ELF-1 (cell line): ENCODE data around the gene GAB2.

Experiments used
- DNase-seq: peaks from one replicate; pipeline ENCODE4 v3.0.0-alpha.2; 2016; ENCODE audit warnings: low read depth, low spot score

The GAB2 gene

GRCh38 chr11:78400116-78400515, 17.5 kb downstream of the GAB2 start:
- DNase-seq = no peak

- no peak for DNase-seq
Measured at GRCh38 chr11:78399136-78399535, 18.5 kb downstream of the GAB2 start.

- no peak for DNase-seq
Measured at GRCh38 chr11:78398715-78399114, 18.9 kb downstream of the GAB2 start.

GRCh38 chr11:78397398-78397797, 20.2 kb downstream of the GAB2 start:
- no peak for DNase-seq

DNA sequence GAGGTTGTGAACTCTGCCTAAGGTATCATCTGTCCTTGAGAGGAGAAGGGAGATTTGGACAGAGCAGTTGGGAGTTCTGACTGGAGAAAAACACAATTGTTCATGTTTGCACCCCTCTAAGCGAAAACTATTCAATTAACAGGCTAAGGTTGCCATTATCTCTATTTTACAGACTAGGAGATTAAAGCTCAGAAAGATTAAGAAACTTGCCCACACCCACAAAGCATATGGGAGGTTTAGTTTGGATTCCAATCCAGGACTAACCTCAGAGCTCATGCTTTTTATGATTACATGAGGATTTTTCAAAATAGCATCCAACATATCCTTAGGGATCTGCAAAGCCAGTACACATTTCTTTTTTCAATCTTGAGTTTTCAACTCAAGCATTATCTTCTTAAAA, 22.0 kb downstream of the GAB2 start:
- no peak for DNase-seq

DNA sequence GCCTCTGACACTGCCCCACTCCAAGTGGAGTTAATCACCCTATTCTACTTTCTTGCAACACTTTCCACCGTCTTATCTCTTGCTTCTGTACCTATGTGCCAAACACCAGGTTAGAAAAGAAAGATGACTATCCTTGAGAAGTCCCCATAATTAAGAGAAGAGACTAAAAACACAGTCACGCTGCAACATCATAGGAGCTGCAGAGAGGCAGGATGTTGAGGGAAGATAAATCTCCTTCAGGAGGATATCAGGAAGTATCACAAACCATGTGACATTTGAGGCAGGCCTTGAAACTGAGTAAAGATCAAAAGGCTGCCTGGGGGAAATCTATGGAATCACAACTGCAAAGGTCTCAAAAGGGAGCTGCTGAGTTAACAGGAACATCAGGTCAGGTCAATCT, 24.8 kb downstream of the GAB2 start:
- DNase-seq = peak; percentile 41

- DNase-seq = no peak
Measured at GRCh38 chr11:78391424-78391823, 26.2 kb downstream of the GAB2 start.

- DNase-seq = no peak
Measured at GRCh38 chr11:78390809-78391208, 26.8 kb downstream of the GAB2 start.

DNA sequence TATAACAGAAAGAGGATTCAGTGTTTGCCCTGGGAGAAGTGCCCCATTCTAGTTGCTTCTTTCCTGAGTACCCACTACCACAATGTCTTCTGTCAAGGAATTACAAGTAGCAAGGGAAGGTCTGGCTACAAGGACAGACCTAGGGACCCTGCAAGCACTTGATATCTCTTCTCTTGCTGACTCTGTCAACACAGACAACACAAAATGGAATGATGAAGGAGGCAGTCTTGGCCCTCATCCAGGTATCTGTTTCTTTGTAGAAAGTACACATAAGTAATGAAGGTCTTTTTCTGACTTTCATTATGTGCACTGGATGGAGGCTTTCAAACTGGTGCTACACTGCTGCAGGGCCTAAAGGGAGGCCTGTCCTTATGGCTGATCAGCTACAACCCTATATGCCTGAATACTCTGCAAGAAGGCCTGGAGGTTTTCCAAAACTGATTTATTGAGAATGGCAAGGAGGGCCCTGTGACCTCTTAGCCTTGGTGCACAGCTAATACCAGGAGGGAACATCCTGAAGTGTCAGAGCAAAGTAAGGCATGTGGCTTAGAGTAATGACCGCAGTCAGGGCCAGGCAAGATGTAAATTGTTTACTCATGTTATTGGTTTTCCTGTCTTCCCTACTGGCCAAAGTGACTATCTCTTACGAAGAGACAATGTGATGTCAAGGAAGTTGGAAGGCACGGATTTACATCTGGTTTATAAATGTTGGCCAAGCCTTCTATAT, 31.2 kb downstream of the GAB2 start:
- no peak for DNase-seq

- DNase-seq = no peak
Measured at GRCh38 chr11:78385205-78385604, 32.4 kb downstream of the GAB2 start.

GRCh38 chr11:78384231-78384630, 33.4 kb downstream of the GAB2 start:
- DNase-seq = no peak

GRCh38 chr11:78381865-78382264, 35.8 kb downstream of the GAB2 start:
- no peak for DNase-seq

- DNase-seq = no peak
Measured at GRCh38 chr11:78380615-78381051, 37.0 kb downstream of the GAB2 start.

DNA sequence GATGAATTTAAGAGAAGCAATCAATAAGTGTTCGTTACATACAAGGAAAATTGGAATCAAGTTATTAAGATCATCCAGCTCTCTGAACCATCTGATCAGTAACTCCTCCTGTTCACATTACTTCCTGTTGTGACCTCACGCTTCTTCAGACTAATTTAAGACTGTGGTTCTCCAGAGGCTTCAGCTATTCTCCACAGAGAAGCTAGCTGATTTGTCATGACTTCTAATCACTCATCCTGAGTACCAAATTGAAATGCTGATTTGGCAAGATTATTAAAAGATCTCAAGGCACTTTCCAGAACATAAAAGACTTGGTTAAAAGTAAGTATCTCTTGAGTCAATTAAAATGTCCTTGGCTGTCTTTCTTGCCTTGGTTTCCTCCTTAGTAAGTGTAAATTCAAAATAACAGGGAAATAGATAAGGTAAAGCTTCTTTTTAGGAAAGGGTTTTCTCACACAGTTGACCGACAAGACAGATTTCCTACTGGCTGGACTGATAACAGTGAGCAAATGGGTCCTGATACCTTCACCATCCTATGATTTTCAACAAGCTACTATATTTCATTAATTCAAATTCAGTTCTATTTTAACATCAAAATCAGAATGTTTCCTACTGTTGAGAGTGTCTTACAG, 38.5 kb downstream of the GAB2 start:
- no peak for DNase-seq

DNA sequence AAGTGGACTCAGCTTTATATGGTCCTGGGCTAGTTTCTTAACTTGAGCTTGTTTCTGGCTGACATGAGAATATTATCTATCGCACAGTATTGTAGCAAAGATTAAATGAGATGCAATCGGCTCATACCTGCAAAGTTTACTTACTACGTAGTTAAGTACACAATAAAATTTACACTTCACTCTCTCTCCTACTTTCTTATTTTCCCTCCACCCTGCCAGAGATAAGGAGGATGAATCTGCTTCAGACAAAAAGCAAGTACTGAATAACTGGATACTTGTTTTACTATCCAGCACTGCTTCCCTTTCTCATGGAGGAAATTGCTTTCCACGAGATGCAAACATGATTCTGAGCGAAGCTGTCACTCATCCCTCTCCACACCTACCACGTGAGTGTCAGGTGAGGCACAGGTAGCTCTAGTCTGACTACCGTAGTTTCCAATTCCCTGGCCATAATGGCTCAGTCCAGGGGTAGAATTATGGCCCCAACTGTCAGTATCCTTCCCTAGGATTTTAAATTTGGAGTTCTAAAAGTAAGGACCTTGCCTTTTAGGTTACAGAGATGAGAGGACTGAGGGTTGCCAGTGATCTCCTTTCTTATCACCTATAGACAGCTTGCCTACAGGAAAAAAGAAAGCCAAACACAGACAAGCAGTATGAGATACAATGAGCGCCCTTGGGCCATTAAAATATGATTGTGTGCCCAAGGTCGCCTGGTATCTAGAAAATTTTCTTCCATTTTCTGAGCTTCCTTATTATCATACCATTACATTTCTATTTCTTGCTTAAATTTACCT, 39.8 kb downstream of the GAB2 start:
- DNase-seq = no peak

DNA sequence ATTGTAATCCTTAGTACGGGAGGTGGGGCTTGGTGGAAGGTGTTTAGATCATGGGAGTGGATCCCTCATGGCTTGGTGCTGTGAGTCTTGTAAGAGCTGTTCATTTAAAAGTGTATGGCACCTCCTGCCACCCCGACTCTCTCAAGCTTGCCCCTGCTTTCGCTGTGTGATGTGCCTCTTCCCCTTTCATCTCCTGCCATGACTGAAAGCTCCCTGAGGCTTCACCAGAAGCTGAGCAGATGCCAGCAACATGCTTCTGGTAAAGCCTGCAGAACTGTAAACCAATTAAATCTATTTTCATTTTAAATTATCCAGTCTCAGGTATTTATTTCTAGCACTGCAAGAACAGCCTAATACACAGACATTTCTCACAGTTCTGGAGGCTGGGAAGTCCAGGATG, 40.8 kb downstream of the GAB2 start:
- no peak for DNase-seq

DNA sequence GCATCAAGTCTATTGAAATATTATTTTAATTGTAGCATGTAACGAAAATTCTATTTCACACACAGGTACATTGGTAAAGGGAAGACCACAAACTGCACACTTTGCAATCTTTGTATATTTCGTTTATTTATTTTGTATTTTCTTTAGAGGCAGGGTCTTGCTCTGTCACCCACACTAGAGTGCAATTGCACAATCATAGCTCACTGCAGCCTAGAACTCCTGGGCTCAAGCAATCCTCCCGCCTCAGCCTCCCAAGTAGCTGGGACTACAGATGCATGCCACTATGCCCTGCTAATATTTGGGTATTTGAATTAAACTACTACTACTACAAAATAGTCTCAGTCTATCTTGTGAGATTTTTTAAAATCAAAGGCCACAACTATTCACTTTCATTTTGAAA, 42.7 kb downstream of the GAB2 start:
- DNase-seq = no peak

GRCh38 chr11:78373689-78374088, 43.9 kb downstream of the GAB2 start:
- DNase-seq = no peak

DNA sequence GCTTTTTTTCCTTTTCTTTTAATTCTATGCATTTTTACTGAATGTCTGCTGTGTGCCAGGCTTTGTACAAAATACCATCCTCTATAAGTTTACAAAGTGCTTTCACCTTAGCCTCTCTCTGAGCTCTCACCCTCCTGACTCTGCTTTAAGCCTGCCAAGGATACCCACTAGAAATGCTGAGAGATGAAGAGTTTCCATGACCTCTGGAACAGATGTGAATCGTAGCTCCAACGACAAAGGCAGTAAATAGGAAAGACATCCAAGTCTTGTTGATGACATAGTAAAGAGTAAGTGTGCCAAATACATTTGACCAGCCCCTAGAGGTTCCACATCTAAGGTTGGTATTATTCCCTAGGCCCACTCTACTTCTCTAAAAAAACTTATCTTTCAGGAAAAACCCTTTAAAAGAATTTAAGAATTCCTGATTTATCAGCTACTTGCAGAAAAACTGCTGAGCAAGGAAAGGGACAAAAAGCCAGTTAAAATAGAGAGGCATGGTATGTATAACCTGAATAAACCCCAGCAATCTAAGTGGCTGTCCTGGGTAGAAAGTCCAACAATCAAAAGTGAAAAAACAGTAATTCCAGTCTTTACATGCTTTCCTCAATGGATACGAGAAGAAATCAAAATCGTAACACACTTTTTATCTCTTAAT, 45.4 kb downstream of the GAB2 start:
- no peak for DNase-seq

DNA sequence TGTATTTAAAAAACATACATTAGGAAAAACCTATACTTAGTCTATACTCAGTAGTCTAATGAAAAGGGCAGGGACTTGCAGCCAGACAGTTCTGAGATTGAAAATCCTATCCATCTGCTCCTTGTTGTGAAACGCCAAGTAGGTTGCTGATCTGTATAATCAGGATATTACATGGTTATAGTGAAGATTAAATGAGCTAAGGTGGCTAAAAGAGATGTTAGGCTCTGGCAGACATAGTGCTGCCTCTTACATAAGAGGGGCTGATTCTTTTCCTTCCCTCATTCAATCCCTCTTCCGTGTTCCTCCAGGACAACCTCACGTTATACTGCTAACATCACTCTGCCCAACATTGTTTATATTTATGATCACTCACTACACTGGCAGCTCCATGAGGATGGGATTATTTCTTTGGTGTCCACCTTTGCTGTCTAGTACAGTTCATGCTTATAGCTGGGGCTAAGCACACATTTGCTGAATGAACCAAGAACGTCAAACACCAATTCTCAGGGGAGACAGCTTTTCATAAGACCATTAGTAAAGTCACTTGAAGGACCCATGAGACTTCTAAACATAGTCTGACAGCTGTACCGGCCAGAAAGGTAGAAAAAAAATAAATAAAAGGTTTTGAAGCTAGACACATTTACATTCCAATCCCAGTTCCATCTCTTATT, 46.3 kb downstream of the GAB2 start:
- DNase-seq = no peak

- peak; percentile 46 for DNase-seq
Measured at GRCh38 chr11:78370406-78371172, 47.0 kb downstream of the GAB2 start.
